NCI-H226 (cell line): Measurements from ENCODE around the gene SEMA5A.

Source experiments
- DNase-seq: peaks from one replicate; pipeline ENCODE4 v3.0.0-alpha.2; 2015

The SEMA5A gene

DNA sequence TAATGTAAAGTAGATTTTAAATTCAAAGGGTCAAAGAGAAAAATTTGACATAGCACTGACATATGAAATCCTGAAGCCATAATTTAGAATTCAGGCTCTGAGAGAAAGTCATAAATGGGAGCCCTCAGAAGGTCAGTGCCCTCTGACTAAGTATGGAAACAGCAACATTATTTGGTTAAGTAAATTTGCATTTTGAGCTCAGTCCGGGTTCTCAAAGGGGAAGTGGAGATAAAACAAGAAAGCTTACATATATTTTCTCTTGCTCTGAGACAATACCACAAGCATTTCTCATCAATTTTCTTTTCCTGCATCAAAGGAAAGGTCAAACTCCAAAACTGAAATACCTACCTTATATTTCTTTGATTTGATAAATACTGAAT is 348.0 kb downstream of the SEMA5A start:
- DNase-seq, result no peak

DNA sequence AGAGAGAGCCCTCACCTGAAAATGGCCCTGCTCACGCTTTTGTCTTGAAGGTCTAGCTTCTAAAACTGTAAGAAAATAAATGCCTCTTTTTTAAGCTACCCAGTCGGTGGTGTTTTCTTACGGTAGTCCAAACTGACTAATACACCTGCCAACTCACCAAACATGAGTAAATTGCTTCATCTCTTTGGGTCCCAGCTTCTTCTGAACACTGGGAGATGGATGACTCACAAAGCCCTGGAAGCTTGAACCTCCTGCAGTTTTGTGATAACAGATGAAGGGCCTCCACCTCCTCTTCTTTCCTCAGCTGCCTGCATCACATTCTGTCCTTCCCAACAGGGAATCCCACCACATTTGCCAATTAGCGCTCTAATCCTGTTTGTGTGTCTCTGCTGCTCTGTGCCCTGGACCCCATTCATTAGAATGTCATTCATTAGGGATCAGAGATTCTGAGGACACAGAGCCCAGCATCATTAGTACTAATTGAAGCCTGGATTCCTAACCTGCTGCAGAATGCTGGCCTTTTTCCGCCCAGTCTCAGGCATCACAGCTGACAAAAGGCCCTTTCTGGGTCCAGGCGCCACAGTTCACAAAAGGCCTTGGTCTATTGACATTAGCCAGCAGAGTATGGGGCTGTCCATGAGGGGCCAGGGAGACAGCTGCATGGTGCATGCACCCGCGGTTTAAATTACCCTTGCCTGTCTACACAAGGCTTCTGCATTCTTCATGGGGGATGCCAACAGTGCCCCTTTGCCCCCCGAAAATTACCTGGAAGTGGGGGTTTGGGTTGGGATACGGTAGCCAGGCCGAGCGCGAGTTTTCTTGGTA is 349.3 kb downstream of the SEMA5A start:
- DNase-seq, result peak; percentile 82

- DNase-seq, result no peak
These were observed 351.4 kb downstream of the SEMA5A start for GRCh38 chr5:9194509-9194908.

DNA sequence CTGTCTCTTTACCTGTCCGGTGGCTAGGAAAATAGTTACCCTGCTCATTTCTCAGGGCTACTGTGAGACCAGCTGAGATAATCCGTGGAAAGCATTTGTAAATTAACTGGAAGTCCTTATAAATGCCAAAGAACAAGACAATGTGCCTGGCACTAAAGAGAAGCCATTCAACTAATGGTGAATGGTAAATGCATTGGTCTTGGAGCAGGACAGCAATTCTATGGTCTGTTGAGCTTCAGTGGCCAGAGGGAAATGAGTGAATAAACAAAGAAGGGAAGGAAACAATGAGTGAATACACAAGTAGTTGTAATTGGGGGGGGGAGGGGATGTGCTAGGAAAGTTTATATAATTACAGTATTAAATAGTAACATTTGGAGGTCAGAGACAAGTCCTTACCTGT is 353.6 kb downstream of the SEMA5A start:
- DNase-seq, result no peak

DNA sequence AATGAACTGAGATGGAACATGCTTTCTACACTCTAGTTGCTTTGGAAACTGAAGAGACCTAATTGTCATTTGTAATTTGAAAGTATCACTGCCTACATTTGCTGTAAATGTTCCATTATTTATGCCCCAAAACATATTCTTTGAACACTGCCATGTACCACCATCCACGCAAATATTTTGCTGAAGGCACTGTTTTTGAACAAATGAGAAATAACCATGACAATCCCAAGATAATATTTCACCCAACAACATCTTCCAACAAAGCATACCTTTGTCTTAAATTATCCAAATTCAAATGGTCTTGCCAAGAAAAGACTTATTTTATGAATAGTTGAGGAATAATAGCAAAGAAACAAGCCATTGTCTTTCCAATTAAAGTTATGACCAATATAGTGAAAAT is 356.2 kb downstream of the SEMA5A start:
- DNase-seq, result no peak

DNA sequence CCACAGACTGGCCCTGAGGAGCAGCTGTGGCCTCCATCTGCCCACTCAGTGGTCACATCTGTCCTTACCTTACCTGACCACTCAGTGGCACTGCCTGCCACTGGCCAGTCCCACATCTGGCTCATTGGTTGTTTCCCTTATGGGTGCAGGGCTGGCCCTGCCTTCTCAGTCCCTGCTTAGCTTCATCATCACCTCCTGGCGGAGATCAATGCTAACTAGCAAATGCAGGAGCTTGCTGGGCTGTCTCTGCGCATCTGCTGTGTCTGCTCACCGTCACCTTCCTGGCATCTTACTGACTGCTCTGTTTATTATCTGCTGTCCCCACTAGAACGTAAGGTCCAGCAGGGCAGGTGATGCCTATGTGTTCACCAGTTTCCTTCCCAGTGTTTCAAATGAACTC is 356.9 kb downstream of the SEMA5A start:
- DNase-seq, result no peak

DNA sequence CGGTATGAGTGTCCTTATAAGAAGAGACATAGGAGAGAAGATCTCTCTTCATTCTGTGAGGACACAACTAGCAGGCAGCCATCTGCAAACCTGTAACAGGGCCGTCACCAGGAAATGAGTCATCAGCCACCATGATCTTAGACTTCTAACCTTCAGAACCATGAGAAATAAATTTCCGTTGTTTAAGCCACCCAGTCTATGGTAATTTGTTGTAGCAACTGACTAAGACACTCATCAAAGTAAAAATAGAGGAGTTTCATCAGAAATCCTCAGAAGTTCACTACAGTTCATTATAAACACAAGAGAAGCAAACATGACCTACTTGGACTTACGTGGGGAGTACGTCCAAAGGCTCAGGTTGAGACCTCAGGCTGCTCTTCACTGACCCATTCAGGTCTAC is 357.7 kb downstream of the SEMA5A start:
- no peak for DNase-seq

GRCh38 chr5:9187614-9188013 is 358.3 kb downstream of the SEMA5A start:
- no peak for DNase-seq

DNA sequence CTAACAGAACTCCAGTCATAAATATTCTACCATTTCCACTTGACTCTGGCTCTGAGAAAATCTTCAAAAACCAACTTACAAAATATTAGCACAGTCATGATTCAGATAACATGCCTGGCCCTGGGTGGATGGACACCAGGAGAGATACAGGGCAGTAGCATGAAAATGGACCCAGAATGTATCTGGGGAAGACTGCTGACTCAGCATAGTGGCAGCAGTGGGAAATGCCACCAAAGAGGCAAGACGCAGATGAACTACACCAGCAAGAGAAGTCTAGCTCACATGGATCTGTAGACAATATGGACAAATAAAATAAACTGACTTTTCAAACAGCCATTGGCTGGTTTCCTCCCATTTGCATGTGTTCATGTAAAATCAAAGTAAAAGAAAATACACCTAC is 359.8 kb downstream of the SEMA5A start:
- DNase-seq, result no peak

GRCh38 chr5:9183992-9184391 is 361.9 kb downstream of the SEMA5A start:
- no peak for DNase-seq

- no peak for DNase-seq
These were observed 362.8 kb downstream of the SEMA5A start for GRCh38 chr5:9182899-9183695.

DNA sequence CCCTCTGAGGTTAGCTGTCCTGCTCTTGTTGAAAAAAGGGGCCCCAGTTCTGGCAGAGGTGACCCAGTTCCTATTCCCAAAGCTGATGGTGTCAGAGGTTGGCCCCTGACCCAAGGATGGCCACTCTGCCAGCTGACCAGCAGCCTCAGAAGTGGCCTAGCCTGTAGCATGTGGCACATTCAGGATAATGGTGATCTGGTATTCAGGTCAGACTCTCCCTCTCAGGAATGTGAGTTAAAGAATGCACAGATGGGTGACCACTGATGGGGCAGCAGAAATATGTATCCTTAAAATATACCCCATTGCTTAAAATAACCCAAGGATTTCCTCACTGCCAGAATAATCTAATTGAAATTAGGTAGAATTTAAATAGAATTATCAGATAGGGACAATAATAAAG is 369.2 kb downstream of the SEMA5A start:
- no peak for DNase-seq

- no peak for DNase-seq
These were observed 371.4 kb downstream of the SEMA5A start for GRCh38 chr5:9174446-9174845.

DNA sequence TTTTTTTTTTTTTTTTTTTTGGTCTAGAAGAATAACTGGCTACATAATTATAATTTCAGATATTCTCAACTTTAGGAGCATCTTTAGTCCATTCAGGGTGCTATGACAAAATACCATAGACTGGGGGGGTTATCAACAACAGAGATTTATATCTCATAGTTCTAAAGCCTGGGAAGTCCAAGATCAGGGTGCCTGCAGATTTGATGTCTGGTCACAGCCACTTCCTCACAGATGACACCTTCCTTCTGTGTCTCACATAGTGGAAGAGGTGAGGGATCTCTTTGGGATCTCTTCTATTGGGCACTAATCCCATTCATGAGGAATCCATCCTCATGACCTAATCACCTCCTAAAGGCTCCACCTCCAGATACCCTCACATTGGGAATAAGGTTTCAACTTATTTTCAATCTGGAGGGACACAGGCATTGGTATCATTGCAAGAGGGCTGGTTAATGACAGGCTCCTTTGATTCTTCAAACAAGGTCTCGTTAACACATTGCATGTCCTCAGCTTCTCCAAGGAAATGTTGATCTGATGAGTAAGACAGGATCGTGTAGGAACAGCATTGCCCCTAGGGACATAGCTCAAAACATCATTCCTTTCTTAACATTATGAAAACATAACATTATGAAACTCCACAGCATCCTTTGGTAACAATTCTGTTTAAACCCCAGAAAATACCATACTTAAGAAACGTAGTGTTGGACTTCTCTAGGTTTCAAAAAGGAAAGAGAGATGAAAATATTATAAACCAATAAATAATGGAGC is 372.4 kb downstream of the SEMA5A start:
- peak; percentile 58 for DNase-seq

- DNase-seq, result peak; percentile 16
These were observed 375.8 kb downstream of the SEMA5A start for GRCh38 chr5:9170026-9170425.

DNA sequence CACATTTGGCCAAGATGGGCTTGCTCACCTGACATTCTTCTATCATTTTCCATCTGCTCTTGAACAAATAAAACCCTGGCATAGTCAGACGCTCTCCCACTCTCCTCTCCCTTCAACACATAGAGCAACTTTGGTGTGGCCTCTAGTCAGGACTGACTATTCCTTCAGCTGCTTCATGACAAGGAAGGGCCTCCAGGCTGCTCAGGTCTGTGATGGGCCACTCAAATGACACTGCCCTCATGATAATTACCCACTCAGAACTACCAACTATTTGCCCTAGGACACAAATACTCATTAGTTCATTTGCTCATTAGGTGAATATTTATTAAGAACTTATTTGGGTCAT is 376.3 kb downstream of the SEMA5A start:
- DNase-seq, result no peak

GRCh38 chr5:9168791-9169556 is 376.9 kb downstream of the SEMA5A start:
- DNase-seq, result no peak

DNA sequence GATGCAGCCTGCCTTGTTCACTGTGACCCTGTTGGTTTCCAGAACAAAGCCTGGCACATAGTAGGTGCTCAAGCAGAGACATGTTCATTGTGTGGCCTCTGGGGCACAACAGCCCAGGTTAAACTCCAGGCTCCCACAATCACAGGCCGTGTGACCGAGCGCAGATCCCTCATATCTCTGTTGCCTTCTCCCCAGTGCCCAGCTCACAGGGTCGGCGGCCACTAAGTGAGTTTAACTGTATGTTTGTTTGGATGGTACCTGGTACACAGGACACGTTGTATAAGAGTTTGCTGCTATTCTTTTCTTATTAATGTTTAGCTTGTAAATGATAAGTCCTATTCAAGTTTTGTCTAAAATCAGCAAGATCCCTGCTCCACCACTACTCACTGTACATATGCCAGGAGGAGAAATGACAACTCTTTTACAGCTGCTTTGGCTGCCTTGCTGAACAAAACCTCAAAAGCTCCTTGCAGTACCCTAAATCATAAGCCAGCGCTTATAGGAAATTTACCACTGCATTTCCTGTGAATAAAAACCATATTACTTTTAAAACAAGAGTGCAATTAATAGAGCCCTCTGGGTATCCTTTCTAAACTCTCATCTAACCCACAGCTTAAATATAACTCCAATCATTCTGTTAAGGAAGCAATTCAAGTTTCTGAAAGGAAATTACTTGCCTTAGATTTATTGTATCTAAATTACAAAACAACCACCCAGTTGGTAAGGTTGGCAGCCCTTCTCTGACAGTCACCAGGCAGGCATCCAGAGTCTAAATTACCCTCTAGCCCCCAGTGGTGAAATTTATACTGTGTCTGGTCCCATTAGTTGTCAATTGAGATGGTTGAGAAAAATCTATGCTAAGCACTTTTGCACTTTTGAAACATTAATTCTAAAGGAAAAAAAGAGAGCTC is 379.4 kb downstream of the SEMA5A start:
- DNase-seq, result no peak

GRCh38 chr5:9165546-9165945 is 380.3 kb downstream of the SEMA5A start:
- DNase-seq, result no peak

GRCh38 chr5:9160747-9161146 is 385.1 kb downstream of the SEMA5A start:
- no peak for DNase-seq

DNA sequence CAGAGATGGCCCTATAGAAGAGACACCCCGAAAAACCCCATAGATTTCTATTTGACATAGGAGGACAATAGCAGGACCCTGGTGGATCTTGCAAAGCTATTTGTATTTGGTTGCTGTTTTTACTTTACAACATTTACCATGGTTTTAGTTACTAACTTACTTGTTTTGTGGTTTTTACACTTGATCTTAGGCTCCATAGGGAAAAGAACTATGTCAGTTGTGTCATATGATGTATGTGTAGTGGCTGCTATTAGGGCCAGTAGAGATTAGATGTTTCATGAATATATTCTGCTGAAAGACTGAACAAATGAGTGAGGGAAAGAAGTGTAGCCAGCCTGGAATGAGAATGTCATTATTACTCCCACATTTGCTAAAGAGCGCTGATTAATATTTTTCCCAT is 388.1 kb downstream of the SEMA5A start:
- no peak for DNase-seq

GRCh38 chr5:9157020-9157419 is 388.9 kb downstream of the SEMA5A start:
- DNase-seq, result no peak
